Fibroblast of the aortic adventitia (primary cell): Measurements from ENCODE around the gene AQP3. TPM values are rescaled to one million over a fixed set of nuclear protein-coding genes. Genes with fewer than 3 reads are reported as not detected.
"Not testable (repeated sequence)": the region's sequence is repeated elsewhere in the genome, so short reads cannot be mapped to it uniquely, and the experiment has no call there.

Experiments used
- DNase-seq: peaks from one replicate; pipeline ENCODE4 v3.0.0-alpha.2; 2010; ENCODE audit warnings: low read depth
- H3K4me3 ChIP-seq: 2 replicates; pipeline ENCODE4 v1.5.1; 2011; ENCODE audit warnings: low read depth, mild to moderate bottlenecking, control low read depth, low read length, moderate library complexity
- total RNA-seq: library from RNA; depleted of rRNA; stranded (reverse); fragments of >200 nt; gene quantifications from 2 replicates; pipeline ENCODE4 v1.2.3, GENCODE V29; 2012; ENCODE audit warnings: low replicate concordance
- TF ChIP-seq, protein P1 (sequence below): IDR thresholded peaks from 2 replicates; pipeline ENCODE4 v1.5.1; 2011; ENCODE audit warnings: mild to moderate bottlenecking, low read length, control low read depth, inconsistent platforms; ENCODE audit not compliant: insufficient read depth

The AQP3 gene
- total RNA-seq, 1 donor: 0.54 TPM

DNA sequence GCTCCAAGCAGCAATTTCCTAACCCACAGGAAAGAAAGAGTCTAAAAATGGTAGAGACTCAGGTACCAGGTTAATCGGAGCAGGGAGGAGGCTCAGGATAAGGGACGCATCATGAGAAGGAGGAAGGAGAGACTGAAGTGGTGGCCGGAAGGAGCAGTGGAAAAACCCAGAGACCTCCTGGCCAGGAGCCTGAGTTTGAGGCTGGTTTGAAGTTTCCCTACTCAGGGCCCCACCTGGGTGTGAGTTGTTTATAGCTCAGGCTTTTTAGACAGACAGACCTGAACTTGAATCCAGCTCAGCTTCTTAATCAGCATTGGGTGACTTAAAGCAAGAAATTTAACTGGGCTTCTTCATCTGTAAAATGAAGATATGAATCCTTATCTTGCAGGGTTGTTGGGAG is 33.1 kb downstream of the AQP3 start:
- H3K4me3 ChIP-seq: no peak overlapping the region
- TF ChIP-seq, protein P1, sequence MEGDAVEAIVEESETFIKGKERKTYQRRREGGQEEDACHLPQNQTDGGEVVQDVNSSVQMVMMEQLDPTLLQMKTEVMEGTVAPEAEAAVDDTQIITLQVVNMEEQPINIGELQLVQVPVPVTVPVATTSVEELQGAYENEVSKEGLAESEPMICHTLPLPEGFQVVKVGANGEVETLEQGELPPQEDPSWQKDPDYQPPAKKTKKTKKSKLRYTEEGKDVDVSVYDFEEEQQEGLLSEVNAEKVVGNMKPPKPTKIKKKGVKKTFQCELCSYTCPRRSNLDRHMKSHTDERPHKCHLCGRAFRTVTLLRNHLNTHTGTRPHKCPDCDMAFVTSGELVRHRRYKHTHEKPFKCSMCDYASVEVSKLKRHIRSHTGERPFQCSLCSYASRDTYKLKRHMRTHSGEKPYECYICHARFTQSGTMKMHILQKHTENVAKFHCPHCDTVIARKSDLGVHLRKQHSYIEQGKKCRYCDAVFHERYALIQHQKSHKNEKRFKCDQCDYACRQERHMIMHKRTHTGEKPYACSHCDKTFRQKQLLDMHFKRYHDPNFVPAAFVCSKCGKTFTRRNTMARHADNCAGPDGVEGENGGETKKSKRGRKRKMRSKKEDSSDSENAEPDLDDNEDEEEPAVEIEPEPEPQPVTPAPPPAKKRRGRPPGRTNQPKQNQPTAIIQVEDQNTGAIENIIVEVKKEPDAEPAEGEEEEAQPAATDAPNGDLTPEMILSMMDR: no peak
- DNase-seq: no peak

DNA sequence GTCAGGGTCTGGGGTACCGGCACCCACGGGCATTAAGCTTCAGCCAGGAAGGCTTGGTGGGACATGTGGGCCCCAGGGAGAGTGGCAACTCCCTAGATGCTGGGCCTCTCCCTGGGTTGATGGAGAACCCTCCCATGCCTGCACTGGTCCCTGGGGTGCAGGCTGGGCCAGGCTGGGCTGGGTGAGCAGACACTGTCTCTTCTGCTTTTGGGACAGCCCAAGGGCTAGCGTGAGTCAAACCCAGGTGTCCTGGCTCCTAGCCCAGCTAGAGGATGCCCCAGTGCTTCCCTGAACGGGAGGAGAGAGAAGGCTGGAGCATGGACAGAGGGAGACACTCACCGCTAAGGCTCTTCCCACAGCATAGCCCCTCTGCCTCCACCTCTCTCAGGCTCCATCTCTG is 39.3 kb downstream of the AQP3 start:
- TF ChIP-seq, protein P1: no peak
- H3K4me3 ChIP-seq: no peak overlapping the region
- DNase-seq: no peak

DNA sequence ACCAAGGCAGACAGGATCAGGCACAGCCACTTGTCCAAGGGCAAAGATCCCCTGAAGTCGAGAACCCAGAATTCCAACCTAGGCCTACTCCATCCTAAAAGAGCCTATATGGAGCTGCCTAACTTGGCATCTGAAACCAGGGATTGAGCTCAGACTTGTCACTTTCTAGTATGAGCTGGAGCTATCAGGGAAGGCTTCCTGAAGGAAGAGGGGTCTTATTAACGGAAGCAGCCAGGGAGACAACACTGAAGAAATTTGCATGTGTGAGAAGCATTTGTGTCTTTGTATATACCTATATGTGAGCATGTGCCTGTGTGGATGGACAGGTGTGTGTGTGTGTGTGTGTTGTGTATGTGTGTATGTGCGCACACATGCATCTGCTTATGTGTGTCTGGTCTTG is 40.3 kb downstream of the AQP3 start:
- TF ChIP-seq, protein P1: no peak
- no peak overlapping the region for H3K4me3 ChIP-seq
- no peak for DNase-seq

DNA sequence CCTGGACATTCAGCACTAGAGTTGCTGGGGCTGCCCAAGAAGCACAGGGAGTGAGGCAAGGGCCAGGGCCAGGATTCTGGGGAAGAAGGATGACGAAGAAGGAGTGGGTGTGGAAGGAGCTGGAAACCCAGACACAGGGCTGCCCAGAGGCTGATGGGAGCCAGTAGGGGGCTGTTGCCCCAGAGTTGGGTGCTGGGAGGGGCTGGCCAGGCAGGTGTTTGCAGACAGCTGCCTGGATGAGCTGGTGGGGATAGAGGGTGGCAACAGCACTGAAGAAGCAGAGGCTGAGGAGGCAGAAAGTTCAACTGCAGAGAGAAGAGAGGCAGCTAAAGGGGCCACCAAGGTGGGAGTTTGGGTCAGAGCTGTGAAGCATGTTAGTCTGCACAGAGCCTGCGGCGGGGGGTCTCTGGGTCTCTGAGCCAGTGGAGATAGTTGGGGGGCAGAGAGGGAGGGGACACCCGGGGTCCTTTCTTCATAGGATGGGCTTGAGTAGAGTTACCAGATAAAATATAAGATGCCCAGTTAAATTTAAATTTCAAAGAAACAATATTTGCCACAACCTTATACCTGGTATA is 42.5 kb downstream of the AQP3 start:
- TF ChIP-seq, protein P1: no peak

DNA sequence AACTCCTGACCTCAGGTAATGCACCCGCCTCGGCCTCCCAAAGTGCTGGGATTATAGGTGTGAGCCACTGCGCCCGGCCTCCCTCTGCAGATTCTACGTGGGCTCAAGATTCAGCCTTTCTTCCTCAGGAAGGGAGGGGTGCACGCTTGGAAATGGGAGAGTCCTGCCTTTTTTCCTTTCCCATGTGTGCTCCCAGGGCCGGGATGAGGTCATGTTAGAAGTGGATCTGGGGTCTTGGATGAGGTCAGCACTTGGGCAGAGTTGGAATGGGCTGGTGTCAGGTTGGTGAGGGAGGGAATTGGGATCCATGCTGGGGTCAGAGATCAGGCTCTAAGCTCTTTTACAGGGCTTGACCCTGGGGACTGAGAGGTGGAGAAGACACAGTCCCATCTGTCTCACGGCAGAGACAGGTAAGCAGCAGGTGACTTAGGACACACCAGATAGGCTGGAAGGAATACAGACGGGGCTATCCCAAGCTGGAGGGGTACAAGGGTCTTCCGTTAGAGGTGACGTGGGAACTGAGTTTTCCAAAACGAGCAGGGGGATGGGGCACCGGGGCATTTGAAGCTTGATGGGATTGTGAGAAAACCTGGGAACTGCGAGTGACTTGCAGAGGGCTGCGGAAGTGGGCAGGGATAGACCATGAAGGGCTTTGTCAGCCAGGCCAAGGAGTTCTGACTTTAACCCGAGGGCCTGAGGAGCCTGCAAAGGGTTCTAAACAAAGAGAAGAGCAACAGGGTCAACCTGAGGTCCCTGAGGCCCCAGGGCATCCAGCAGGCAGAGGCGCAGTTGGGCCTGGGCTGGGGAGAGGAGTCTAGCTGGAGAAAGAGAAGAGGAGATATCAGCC is 43.2 kb downstream of the AQP3 start:
- no peak overlapping the region for H3K4me3 ChIP-seq
- TF ChIP-seq, protein P1: no peak
- no peak for DNase-seq

More for the DNA sequence above, 42.5 kb downstream of the AQP3 start:
- DNase-seq: peak; percentile 10
- no peak overlapping the region for H3K4me3 ChIP-seq

DNA sequence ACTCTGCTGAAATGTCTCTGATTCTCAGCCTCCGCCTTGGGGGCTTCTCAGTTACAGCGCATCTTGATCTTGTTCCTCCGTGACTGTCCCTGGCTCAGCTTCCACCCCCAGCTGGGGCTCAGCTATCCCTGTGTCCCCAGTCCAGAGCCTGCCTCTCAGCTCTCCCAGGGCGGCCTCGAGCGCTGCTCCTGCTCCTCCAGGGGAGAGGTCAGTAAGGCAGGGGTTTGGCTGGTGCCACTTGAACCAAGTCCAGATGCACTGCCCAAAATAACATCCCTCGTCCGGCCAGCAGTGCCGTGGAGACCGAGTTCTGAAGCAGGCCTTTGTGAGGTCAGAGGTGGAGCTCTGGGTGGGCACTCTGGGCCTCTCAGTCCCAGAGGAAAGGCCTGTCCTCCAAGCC is 45.0 kb downstream of the AQP3 start, which contains the start of gene AQP7:
AQP7 (minus strand) TSS at position 198 of the 400 bp plus-strand sequence. CDS start 1,306 bp downstream, outside the sequence.
- DNase-seq, H3K4me3 ChIP-seq: not testable (repeated sequence)

DNA sequence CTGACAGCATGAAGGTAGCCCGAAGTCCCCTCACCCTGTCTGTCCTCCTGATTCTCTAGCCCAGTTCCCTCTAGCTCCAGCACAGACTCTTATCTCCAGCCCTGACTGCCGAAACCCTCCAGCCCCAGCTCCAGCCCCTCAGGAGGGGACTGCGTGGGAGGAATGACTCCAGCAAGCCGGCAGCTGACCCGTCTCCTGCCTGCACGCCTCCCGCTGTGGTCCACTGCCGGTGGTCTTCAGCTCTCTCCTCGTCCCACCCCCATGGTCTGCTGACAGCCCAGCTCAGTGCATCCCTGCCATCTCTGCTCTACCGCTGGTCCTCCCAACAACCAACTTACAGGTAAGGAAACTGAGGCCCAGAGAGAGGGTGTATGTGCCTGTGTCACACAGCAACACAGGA is 45.6 kb downstream of the AQP3 start:
- DNase-seq, H3K4me3 ChIP-seq: not testable (repeated sequence)

DNA sequence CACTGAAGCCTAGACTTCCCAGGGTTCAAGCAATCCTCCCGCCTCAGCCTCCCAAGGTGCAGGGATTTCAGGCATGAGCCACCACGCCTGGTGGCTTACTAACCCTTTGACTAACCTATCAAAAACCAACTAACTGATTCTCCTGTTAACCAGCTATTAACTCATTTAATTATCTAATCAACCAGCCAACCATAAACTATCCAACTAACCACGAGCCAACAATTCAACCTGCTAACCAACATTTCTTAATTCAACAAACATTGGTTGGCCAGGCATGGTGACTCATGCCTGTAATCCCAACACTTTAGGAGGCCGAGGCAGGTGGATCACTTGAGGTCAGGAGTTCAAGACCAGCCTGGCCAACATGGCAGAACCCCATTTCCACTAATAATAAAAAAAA is 48.3 kb downstream of the AQP3 start:
- not testable (repeated sequence) for H3K4me3 ChIP-seq, DNase-seq

DNA sequence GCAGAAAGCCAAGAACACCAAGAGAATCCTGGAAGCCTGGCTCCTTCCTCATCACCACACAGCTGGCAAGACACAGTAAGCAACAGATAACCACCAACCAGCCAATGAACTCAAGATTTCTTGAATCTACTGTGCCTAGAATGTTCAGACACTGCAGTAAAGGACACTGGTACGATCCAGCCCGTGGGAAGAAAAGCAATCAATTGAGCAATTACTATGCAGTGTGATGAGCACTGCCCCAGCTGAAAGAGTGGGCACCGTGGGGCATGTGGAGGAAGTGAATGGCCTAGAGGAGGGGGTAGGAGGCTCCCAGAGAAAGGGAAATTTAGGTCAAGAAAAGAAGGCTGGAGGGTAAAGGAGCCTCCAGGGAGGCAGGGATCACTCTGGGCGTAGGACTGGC is 49.6 kb downstream of the AQP3 start:
- DNase-seq, H3K4me3 ChIP-seq: not testable (repeated sequence)

DNA sequence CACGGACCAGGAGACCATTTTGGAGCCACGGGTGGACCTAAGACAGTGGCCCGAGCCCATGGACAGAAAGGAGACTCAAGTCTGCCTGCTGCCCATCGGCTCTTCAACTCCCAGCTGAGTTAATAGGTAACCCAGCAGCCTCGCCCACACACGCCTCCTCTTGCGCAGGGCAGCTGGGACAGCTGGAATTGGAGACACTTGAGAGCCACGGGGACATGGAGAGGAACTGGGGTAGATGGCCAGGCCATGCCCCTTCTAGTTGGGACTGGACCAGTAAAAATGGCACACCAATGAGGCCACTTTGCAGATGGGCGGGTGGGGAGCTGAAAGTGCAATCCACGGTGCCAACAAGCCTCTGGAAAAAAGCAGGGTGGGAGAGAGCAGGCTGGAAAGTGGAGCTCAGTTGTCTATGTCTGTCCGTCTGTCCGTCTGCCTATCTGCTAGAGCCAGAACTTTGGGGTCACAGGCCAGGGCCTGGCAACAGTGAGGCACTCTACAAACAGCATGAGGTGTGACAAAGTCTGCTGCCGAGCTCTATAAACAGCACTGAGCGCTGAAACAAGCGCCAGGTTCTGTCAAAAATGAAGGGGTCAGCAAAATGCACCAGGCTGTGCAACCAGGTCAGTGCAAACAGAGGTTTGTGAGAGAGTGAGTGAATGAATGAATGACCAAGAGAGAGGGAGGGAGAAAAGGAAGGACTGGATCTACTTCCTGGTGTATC is 52.1 kb downstream of the AQP3 start:
- not testable (repeated sequence) for DNase-seq, H3K4me3 ChIP-seq

DNA sequence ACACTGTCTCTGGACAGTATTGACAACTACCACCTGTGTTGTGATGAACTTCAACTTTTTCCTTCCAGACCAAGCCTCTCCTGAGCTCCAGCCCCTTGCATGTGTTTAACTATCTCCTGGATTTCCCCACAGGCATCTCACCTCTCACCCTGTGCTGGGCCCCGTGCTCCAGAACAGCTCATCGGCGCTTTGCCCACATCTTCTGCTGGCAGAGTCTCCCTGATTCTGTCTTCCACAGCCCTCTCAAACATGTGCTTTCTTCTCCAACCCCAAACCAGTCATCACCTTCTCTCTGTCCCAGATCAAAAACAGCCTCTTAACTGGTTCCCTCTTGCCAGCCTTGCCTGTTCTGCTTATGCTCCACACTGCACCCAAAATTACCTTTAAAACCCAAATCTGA is 53.4 kb downstream of the AQP3 start:
- peak; percentile 6 for DNase-seq
- H3K4me3 ChIP-seq: not testable (repeated sequence)
